Activated T-cell treated with anti-CD3 and anti-CD28 coated beads for 1 hour (primary cell): ENCODE results near the gene GPR61.

Experiments
- DNase-seq: peaks from one replicate; pipeline ENCODE4 v3.0.0-alpha.2; 2020; ENCODE audit warnings: low read depth

GPR61 gene

GRCh38 chr1:109570414-109570813, 30.7 kb downstream of the GPR61 start:
- no peak for DNase-seq

- DNase-seq, result no peak
These were observed 34.1 kb downstream of the GPR61 start for GRCh38 chr1:109573785-109574184.

GRCh38 chr1:109578947-109579443, 39.3 kb downstream of the GPR61 start:
- no peak for DNase-seq

GRCh38 chr1:109579491-109579890, 39.8 kb downstream of the GPR61 start:
- no peak for DNase-seq

GRCh38 chr1:109582021-109582420, 42.3 kb downstream of the GPR61 start:
- no peak for DNase-seq

- DNase-seq, result no peak
These were observed 45.1 kb downstream of the GPR61 start for GRCh38 chr1:109584766-109585165.

GRCh38 chr1:109586055-109586454, 46.4 kb downstream of the GPR61 start:
- no peak for DNase-seq

GRCh38 chr1:109589177-109589576, 49.5 kb downstream of the GPR61 start:
- DNase-seq, result no peak

- DNase-seq, result no peak
These were observed 50.0 kb downstream of the GPR61 start for GRCh38 chr1:109589679-109590078.

GRCh38 chr1:109592916-109593315, 53.2 kb downstream of the GPR61 start:
- no peak for DNase-seq

- no peak for DNase-seq
These were observed 55.9 kb downstream of the GPR61 start for GRCh38 chr1:109595531-109595930.
